Panc1 (cell line): ENCODE data around the gene SCUBE2. TPM values are rescaled to one million over a fixed set of nuclear protein-coding genes. Genes with fewer than 3 reads are reported as not detected.
"Not testable (repeated sequence)": the region's sequence is repeated elsewhere in the genome, so short reads cannot be mapped to it uniquely, and the experiment has no call there.

Experiments used
- ATAC-seq: fragments of 200-7000 bp; cut with Tn5 transposase; 2 replicates; pipeline ENCODE4 v1.9.1; 2020; ENCODE audit warnings: mild to moderate bottlenecking, moderate library complexity
- BruUV-seq: library from RNA; stranded (reverse); fragments of 400-500 nt; replicated peaks from 2 replicates; lab custom pipeline; 2021; lab: Mats Ljungman, UMichigan
- CTCF ChIA-PET: fragments of 300-600 bp; sonication (Branson Sonifier 250); formaldehyde crosslinking; loops from one replicate; lab custom pipeline; 2022; ENCODE audit warnings: antibody characterized with exemption; lab: Charles Lee
- POLR2A ChIA-PET: fragments of 300-600 bp; sonication (Branson Sonifier 250); formaldehyde crosslinking; loops from one replicate; lab custom pipeline; 2022; ENCODE audit warnings: antibody characterized with exemption; lab: Charles Lee
- DNase-seq: peaks from one replicate; pipeline ENCODE4 v3.0.0-alpha.2; 2010; ENCODE audit warnings: low read depth, low spot score
- H3K27ac ChIP-seq: 2 replicates; pipeline ENCODE4 v1.5.1; 2011; ENCODE audit warnings: mild to moderate bottlenecking, low read length, inconsistent platforms
- H3K27me3 ChIP-seq: fragments of 200-500 bp; sonication (Bioruptor generic); 2 replicates; pipeline ENCODE4 v1.6.0; 2014; ENCODE audit warnings: low read length, inconsistent platforms; ENCODE audit not compliant: control insufficient read depth, insufficient read depth
- H3K36me3 ChIP-seq: fragments of 200-500 bp; sonication (Bioruptor generic); 2 replicates; pipeline ENCODE4 v1.5.1; 2014; ENCODE audit warnings: inconsistent platforms, mild to moderate bottlenecking, low read length, moderate library complexity; ENCODE audit not compliant: control insufficient read depth, insufficient read depth
- H3K4me1 ChIP-seq: 2 replicates; pipeline ENCODE4 v1.5.1; 2011; ENCODE audit warnings: inconsistent platforms, mild to moderate bottlenecking, low read length, moderate library complexity; ENCODE audit not compliant: control insufficient read depth, insufficient read depth
- H3K4me3 ChIP-seq, 2 experiments: 2 replicates each; pipeline ENCODE4 v1.5.1; 2011 to 2012; ENCODE audit warnings: low read depth in 2 of 2, low read length in 2 of 2, mild to moderate bottlenecking in 2 of 2, inconsistent platforms in 1 of 2, moderate library complexity in 1 of 2
- H3K9me3 ChIP-seq: fragments of 200-500 bp; sonication (Bioruptor generic); 2 replicates; pipeline ENCODE4 v1.5.1; 2014; ENCODE audit warnings: low read depth, mild to moderate bottlenecking, inconsistent platforms, low read length, moderate library complexity; ENCODE audit not compliant: control insufficient read depth, insufficient read depth
- CTCF ChIP-seq: fragments of 450-650 bp; IDR thresholded peaks from 2 replicates; pipeline ENCODE4 v1.5.1; 2017; ENCODE audit warnings: mild to moderate bottlenecking
- POLR2AphosphoS5 ChIP-seq: IDR thresholded peaks from 2 replicates; pipeline ENCODE4 v1.6.1; 2012; ENCODE audit warnings: mild to moderate bottlenecking, low read depth, low read length, moderate library complexity
- REST ChIP-seq, 2 experiments: IDR thresholded peaks; 2 replicates each; pipeline ENCODE4 v1.6.1; 2011 to 2012; ENCODE audit warnings: low read depth in 2 of 2, control low read depth in 1 of 2, low read length in 1 of 2, mild to moderate bottlenecking in 1 of 2, moderate library complexity in 1 of 2; ENCODE audit not compliant: insufficient read depth in 1 of 2
- SIN3A ChIP-seq: IDR thresholded peaks from 2 replicates; pipeline ENCODE4 v1.6.1; 2012; ENCODE audit warnings: low read depth, mild to moderate bottlenecking, low read length, moderate library complexity, borderline replicate concordance; ENCODE audit not compliant: insufficient read depth
- TCF7L2 ChIP-seq: IDR thresholded peaks from 2 replicates; pipeline ENCODE4 v1.6.1; 2011; ENCODE audit warnings: mild to moderate bottlenecking, low read depth, low read length, inconsistent platforms
- in situ Hi-C: cut with HindIII; loops from 2 replicates; pipeline ENCODE4 v1.10.0; 2016; ENCODE audit warnings: low sequenced_read_pairs, low pct_unique_long_range_greater_than_20kb
- intact Hi-C: fragments of 100-400 bp; cut with micrococcal nuclease; formaldehyde crosslinking; loops from one replicate; pipeline ENCODE4 v1.10.0; 2022; ENCODE audit not compliant: unreplicated experiment
- total RNA-seq: library from RNA; stranded (reverse); gene quantifications from one replicate; pipeline ENCODE4 v1.2.1, GENCODE V29; 2021; ENCODE audit not compliant: unreplicated experiment

SCUBE2 gene
- total RNA-seq, 1 experiment from 2014 or later: 2.8 TPM

GRCh38 chr11:9014826-9015225 lies 76.6 kb downstream of the SCUBE2 start:
- Histone ChIP-seq H3K27me3 (no peaks in the 10 kb centered on the region), H3K4me3 (no peak overlapping the region), H3K36me3 (no peaks in the 10 kb centered on the region), H3K4me1 (no peaks in the 10 kb centered on the region), H3K9me3 (no peaks in the 10 kb centered on the region), H3K27ac (no peak overlapping the region)
- TF ChIP-seq CTCF (no peak), REST (IDR thresholded peaks at IDR 0.05; ENCODE audit: insufficient read depth in 1 of 2, low read depth in 2 of 2, low read length in 1 of 2) (no peak), SIN3A (no peak), POLR2AphosphoS5 (no peak)
- intact Hi-C loops (loop anchor here (1.0 to 5.0 kb wide), 2 partner anchors 122 to 492 kb away; no protein-coding TSS in a partner anchor), in situ Hi-C loops (no loop called here)
- no TSS peak for BruUV-seq
- CTCF ChIA-PET: interaction anchor here (0.5 to 3.4 kb wide), 9 partner anchors 17 to 523 kb away, joined by 3 to 48 read pairs (median 5); no protein-coding TSS in a partner anchor
- DNase-seq: no peak
- no peak for ATAC-seq
- POLR2A ChIA-PET: interaction anchor here (0.7 kb wide), 1 partner anchor 18 kb away, joined by 3 read pairs; no protein-coding TSS in a partner anchor

- Histone ChIP-seq H3K36me3 (no peaks in the 10 kb centered on the region), H3K4me3 (no peak overlapping the region), H3K9me3 (no peaks in the 10 kb centered on the region), H3K27me3 (no peaks in the 10 kb centered on the region), H3K4me1 (no peaks in the 10 kb centered on the region), H3K27ac (no peak overlapping the region)
- intact Hi-C loops (no loop called here), in situ Hi-C loops (no loop called here)
- ATAC-seq (no peak), DNase-seq (no peak)
- ChIA-PET POLR2A (interaction anchor here (0.6 kb wide), 1 partner anchor 119 kb away, joined by 3 read pairs; no protein-coding TSS in a partner anchor), CTCF (interaction anchor here (0.6 to 1.7 kb wide), 2 partner anchors 31 to 144 kb away, joined by 3 read pairs; no protein-coding TSS in a partner anchor)
- no TSS peak for BruUV-seq
- TF ChIP-seq POLR2AphosphoS5: no peak
- no peak for TF ChIP-seq TCF7L2
- TF ChIP-seq CTCF: no peak
- TF ChIP-seq REST (IDR thresholded peaks at IDR 0.05; ENCODE audit: insufficient read depth in 1 of 2, low read depth in 2 of 2, low read length in 1 of 2): no peak
- TF ChIP-seq SIN3A: no peak
These were observed 78.0 kb downstream of the SCUBE2 start for GRCh38 chr11:9013373-9013772.

- DNase-seq, POLR2A ChIA-PET, in situ Hi-C loops, H3K9me3 ChIP-seq, BruUV-seq, H3K36me3 ChIP-seq, H3K4me1 ChIP-seq, ATAC-seq, H3K27ac ChIP-seq, H3K4me3 ChIP-seq, H3K27me3 ChIP-seq, intact Hi-C loops: not testable (repeated sequence)
- CTCF ChIA-PET: interaction anchor here (0.7 kb wide), 1 partner anchor 45 kb away, joined by 3 read pairs; no protein-coding TSS in a partner anchor
These were observed 81.9 kb downstream of the SCUBE2 start for GRCh38 chr11:9009538-9009937.
